HG02852 (cell line): ENCODE measurements around the gene MERTK.
"Not testable (repeated sequence)": the region's sequence is repeated elsewhere in the genome, so short reads cannot be mapped to it uniquely, and the experiment has no call there.

ENCODE experiments used
- ATAC-seq: cut with Tn5 transposase; IDR thresholded peaks from one replicate; pipeline ENCODE4 v1.9.1; 2021; ENCODE audit warnings: mild to moderate bottlenecking, moderate library complexity; ENCODE audit not compliant: unreplicated experiment

Gene MERTK

GRCh38 chr2:111897924-111898702, at the start of gene MERTK:
Gene MERTK (plus strand): TSS chr2:111898607. CDS start chr2:111898736, 129 bp downstream.
- no peak for ATAC-seq

- ATAC-seq = not testable (repeated sequence)
These were observed 47.8 kb upstream of the MERTK start for GRCh38 chr2:111850646-111851045.

- not testable (repeated sequence) for ATAC-seq
These were observed 45.9 kb upstream of the MERTK start for GRCh38 chr2:111852544-111852943.

GRCh38 chr2:111860005-111860404, 38.4 kb upstream of the MERTK start:
- ATAC-seq = not testable (repeated sequence)

GRCh38 chr2:111865124-111865523, 33.3 kb upstream of the MERTK start:
- ATAC-seq = not testable (repeated sequence)

GRCh38 chr2:111872806-111873205, 25.6 kb upstream of the MERTK start:
- not testable (repeated sequence) for ATAC-seq

- ATAC-seq = peak; percentile 85
These were observed 14.5 kb upstream of the MERTK start, which contains the start of gene ANAPC1 for GRCh38 chr2:111883661-111884591. Gene ANAPC1 (minus strand): TSS chr2:111884193. CDS start chr2:111880825, 3,368 bp downstream.

- peak; percentile 10 for ATAC-seq
These were observed 13.8 kb upstream of the MERTK start for GRCh38 chr2:111884592-111884964.

GRCh38 chr2:111896024-111896423, 2.4 kb upstream of the MERTK start:
- no peak for ATAC-seq

- no peak for ATAC-seq
These were observed 1.8 kb upstream of the MERTK start for GRCh38 chr2:111896576-111896975.

- ATAC-seq = no peak
These were observed 830 bp upstream of the MERTK start for GRCh38 chr2:111897630-111897923.

GRCh38 chr2:111898703-111899514, 502 bp downstream of the MERTK start:
- no peak for ATAC-seq

GRCh38 chr2:111900859-111901258, 2.5 kb downstream of the MERTK start:
- no peak for ATAC-seq

GRCh38 chr2:111903516-111903915, 5.1 kb downstream of the MERTK start:
- ATAC-seq = no peak

- ATAC-seq = no peak
These were observed 5.6 kb downstream of the MERTK start for GRCh38 chr2:111903930-111904439.

GRCh38 chr2:111904726-111905474, 6.5 kb downstream of the MERTK start:
- no peak for ATAC-seq

- not testable (repeated sequence) for ATAC-seq
These were observed 7.1 kb downstream of the MERTK start for GRCh38 chr2:111905475-111905869.

- ATAC-seq = no peak
These were observed 7.8 kb downstream of the MERTK start for GRCh38 chr2:111905990-111906735.

- ATAC-seq = no peak
These were observed 10.2 kb downstream of the MERTK start for GRCh38 chr2:111908578-111908977.
